Spleen (tissue), 11 donors: Measurements from ENCODE around the gene HEBP1. TPM values are rescaled to one million over a fixed set of nuclear protein-coding genes. Genes with fewer than 3 reads are reported as not detected.

Experiments
- DNase-seq: peaks from one replicate; pipeline ENCODE4 v3.0.0-alpha.2; 2020
- H3K27ac ChIP-seq, 8 donors: fragments of 200-600 bp; sonication (generic) in 7 of 8; 1 replicate in 4 of 8; 2 replicates in 4 of 8; pipeline versions ENCODE4 v1.5.0 to v1.8.0; 2016 to 2021; ENCODE audit warnings: inconsistent platforms in 4 of 8, mild to moderate bottlenecking in 4 of 8, moderate library complexity in 1 of 8
- H3K27me3 ChIP-seq, 7 donors: fragments of 200-600 bp; sonication (generic) in 6 of 7; replicated peaks in 1 of 7; 1 replicate in 4 of 7; 2 replicates in 3 of 7; pipeline versions ENCODE4 v1.5.0 to v1.8.0; 2016 to 2021; ENCODE audit warnings: inconsistent platforms in 3 of 7, mild to moderate bottlenecking in 1 of 7
- H3K36me3 ChIP-seq, 6 donors: fragments of 200-600 bp; sonication (generic) in 5 of 6; 1 replicate in 4 of 6; 2 replicates in 2 of 6; pipeline versions ENCODE4 v1.5.0 to v1.8.0; 2016 to 2021; ENCODE audit warnings: inconsistent platforms in 2 of 6
- H3K4me1 ChIP-seq, 6 donors: fragments of 200-600 bp; sonication (generic) in 5 of 6; 1 replicate in 3 of 6; 2 replicates in 3 of 6; pipeline versions ENCODE4 v1.5.0 to v1.8.0; 2016 to 2021; ENCODE audit warnings: inconsistent platforms in 3 of 6
- H3K4me3 ChIP-seq, 8 donors: fragments of 200-600 bp; sonication (generic) in 7 of 8; 1 replicate in 4 of 8; 2 replicates in 4 of 8; pipeline versions ENCODE4 v1.5.0 to v1.8.0; 2016 to 2021; ENCODE audit warnings: inconsistent platforms in 4 of 8, mild to moderate bottlenecking in 4 of 8, moderate library complexity in 2 of 8
- H3K9me3 ChIP-seq, 8 donors: fragments of 200-600 bp; sonication (generic) in 7 of 8; 1 replicate in 4 of 8; 2 replicates in 4 of 8; pipeline versions ENCODE4 v1.5.0 to v1.8.0; 2016 to 2021; ENCODE audit warnings: inconsistent platforms in 4 of 8
- POLR2A ChIP-seq, 3 donors: fragments of 450-650 bp; IDR thresholded peaks; one replicate each; pipeline ENCODE4 v1.5.1; 2017; ENCODE audit warnings: antibody characterized with exemption in 3 of 3, mild to moderate bottlenecking in 1 of 3
- POLR2AphosphoS5 ChIP-seq, 3 donors: sonication (generic); formaldehyde crosslinking; IDR thresholded peaks; one replicate each; pipeline ENCODE4 v1.5.1; 2017; ENCODE audit warnings: antibody characterized with exemption in 3 of 3
- WGBS, 5 donors: extraction: QIAGEN DNeasy Blood & Tissue Kit in 3 of 5; methylation state at CpG; one replicate each; pipeline versions ENCODE4 v1.1.5 to v1.1.7; 2013 to 2018; 5-methylcytosine and 5-hydroxymethylcytosine counted together
- intact Hi-C: fragments of 100-400 bp; cut with DNase I; formaldehyde crosslinking; loops from one replicate; pipeline ENCODE4 v1.15.0; 2023; ENCODE audit warnings: low total_unique reads
- polyA plus RNA-seq, 3 donors: library from polyadenylated mRNA; stranded (reverse); fragments of 200-250 nt; gene quantifications; one replicate each; pipeline ENCODE4 v1.2.1, GENCODE V29; 2013
- total RNA-seq, 7 donors: library from RNA; depleted of rRNA in 3 of 7; stranded (reverse); fragments of >200 nt in 3 of 7; fragmentation: NEBNext Ultra II Directional in 4 of 7; extraction: Animal tissue kit (Norgen Biotek cat#: 25700) in 4 of 7; gene quantifications; one replicate each; pipeline versions ENCODE4 v1.1.0 to v1.2.1, GENCODE V29; 2016 to 2021
- TF ChIP-seq, protein P1 (sequence below), 11 experiments: fragments of 200-600 bp in 7 of 11; fragments of 450-650 bp in 4 of 11; sonication (generic) in 4 of 11; IDR thresholded peaks in 8 of 11; conservative IDR thresholded peaks in 3 of 11; 1 replicate in 7 of 11; 2 replicates in 4 of 11; pipeline versions ENCODE4 v1.4.0 to v1.8.0; 2016 to 2021; ENCODE audit warnings: antibody characterized with exemption in 11 of 11, inconsistent platforms in 4 of 11, mild to moderate bottlenecking in 1 of 11
- donor health status: healthy with polysubstance abuse.
- donor health status: DM: no; HTN: no; CAD: no; lungs with moderate emphysema.
- donor health status: DM: no; HTN: no; CAD: no.
- donor health status: Bipolar disorder and iron deficiency.
- donor health status: healthy.
- donor health status: DM: no; HTN: no; CAD: no.
- donor health status: DM: yes; HTN: yes; CAD: no.

Gene HEBP1
- total and polyA plus RNA-seq, 10 donors, result 25.1 to 79.4 (median 60.1) TPM

GRCh38 chr12:12984149-12984548 is 15.9 kb downstream of the HEBP1 start:
- DNase-seq, result no peak
- H3K9me3 ChIP-seq, result no peaks in the 10 kb centered on the region
- no peaks in the 10 kb centered on the region for H3K27me3 ChIP-seq
- 79 to 87% (median 84%) methylated on average over 5 of the region's 5 CpGs for WGBS, 5 donors
- H3K4me3 ChIP-seq, result no peak overlapping the region
- TF ChIP-seq POLR2A (IDR thresholded peaks at IDR 0.05), result no peak
- H3K27ac ChIP-seq, result no peak overlapping the region
- peaks cover 0 to 26% (median 0%) of the 10 kb centered on the region in 6 donors for H3K4me1 ChIP-seq
- peaks cover 0 to 96% (median 42%) of the 10 kb centered on the region in 6 donors for H3K36me3 ChIP-seq
- intact Hi-C loops, result no loop called here

DNA sequence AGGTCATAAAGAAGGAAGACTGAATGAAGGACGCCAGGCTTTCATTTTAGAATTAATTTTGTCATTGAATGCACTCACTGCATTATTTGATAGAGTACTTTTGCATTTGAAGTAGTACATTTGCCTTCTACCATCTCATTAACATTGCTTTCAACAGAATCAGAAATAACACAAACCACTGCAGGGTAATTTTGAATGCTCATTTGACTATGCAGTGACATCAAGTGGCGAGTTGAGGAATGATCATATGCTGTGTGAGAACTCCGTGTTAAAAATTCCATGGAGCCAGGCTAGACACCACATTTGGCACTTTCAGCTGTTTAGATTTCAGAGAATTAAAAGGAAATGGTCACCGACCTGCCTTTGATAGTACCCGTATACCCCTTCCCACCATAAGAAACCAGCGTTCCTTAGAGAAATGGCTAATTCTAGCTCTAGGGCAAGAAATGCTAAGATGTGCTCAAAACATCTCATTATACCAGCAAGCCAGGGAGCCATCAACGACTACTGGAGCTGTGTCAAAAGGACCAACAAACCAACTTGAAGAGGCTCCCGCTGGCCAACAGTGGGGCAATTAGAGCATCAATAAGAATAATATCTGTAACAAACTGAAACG is 16.5 kb downstream of the HEBP1 start:
- intact Hi-C loops, result no loop called here
- H3K9me3 ChIP-seq, result no peaks in the 10 kb centered on the region
- H3K27me3 ChIP-seq, result no peaks in the 10 kb centered on the region
- peaks cover 0 to 26% (median 0%) of the 10 kb centered on the region in 6 donors for H3K4me1 ChIP-seq
- peaks cover 0 to 96% (median 38%) of the 10 kb centered on the region in 6 donors for H3K36me3 ChIP-seq
- H3K27ac ChIP-seq, result peak overlapping the region in 1 of 8 donors; percentile 11
- H3K4me3 ChIP-seq, result no peak overlapping the region
- 62 to 76% (median 73%) methylated on average over 9 of the region's 9 CpGs for WGBS, 5 donors
- no peak for DNase-seq
- TF ChIP-seq, protein P1, sequence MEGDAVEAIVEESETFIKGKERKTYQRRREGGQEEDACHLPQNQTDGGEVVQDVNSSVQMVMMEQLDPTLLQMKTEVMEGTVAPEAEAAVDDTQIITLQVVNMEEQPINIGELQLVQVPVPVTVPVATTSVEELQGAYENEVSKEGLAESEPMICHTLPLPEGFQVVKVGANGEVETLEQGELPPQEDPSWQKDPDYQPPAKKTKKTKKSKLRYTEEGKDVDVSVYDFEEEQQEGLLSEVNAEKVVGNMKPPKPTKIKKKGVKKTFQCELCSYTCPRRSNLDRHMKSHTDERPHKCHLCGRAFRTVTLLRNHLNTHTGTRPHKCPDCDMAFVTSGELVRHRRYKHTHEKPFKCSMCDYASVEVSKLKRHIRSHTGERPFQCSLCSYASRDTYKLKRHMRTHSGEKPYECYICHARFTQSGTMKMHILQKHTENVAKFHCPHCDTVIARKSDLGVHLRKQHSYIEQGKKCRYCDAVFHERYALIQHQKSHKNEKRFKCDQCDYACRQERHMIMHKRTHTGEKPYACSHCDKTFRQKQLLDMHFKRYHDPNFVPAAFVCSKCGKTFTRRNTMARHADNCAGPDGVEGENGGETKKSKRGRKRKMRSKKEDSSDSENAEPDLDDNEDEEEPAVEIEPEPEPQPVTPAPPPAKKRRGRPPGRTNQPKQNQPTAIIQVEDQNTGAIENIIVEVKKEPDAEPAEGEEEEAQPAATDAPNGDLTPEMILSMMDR (IDR thresholded peaks at IDR 0.05 in 8 of 11, conservative IDR thresholded peaks at IDR 0.05 in 3 of 11), result peak in 9 of 11 experiments; percentile 31 to 58 (median 39)
- TF ChIP-seq POLR2AphosphoS5 (IDR thresholded peaks at IDR 0.05), result no peak

DNA sequence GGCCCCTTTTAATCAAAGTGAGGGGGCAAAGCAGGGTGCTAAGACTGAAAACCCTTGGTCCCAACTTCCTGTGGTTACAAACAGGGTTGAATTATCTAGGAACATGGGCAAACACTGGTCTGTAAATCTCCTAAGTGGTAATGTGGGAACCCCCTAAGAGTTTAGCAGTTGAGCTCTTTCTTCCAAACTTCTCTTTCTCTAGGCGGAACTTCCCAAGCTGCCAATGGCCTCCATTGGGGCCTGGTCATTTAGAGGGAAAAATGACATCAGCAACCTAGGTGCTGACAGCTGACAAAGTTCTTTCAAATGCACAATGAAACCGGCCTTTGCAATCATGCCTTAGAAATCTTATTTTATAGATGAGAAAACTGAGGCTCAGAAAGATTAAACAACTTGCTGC is 17.7 kb downstream of the HEBP1 start:
- H3K27ac ChIP-seq, result no peak overlapping the region
- H3K9me3 ChIP-seq, result no peaks in the 10 kb centered on the region
- no peak overlapping the region for H3K4me3 ChIP-seq
- peaks cover 0 to 26% (median 0%) of the 10 kb centered on the region in 6 donors for H3K4me1 ChIP-seq
- no peaks in the 10 kb centered on the region for H3K27me3 ChIP-seq
- WGBS, 5 donors, result 88 to 100% (median 97%) methylated on average over 2 of the region's 2 CpGs
- DNase-seq, result no peak
- intact Hi-C loops, result no loop called here
- no peak for TF ChIP-seq POLR2A (IDR thresholded peaks at IDR 0.05)
- TF ChIP-seq POLR2AphosphoS5 (IDR thresholded peaks at IDR 0.05), result no peak
- TF ChIP-seq, protein P1 (IDR thresholded peaks at IDR 0.05 in 8 of 11, conservative IDR thresholded peaks at IDR 0.05 in 3 of 11), result no peak
- H3K36me3 ChIP-seq, result peaks cover 0 to 93% (median 34%) of the 10 kb centered on the region in 6 donors

DNA sequence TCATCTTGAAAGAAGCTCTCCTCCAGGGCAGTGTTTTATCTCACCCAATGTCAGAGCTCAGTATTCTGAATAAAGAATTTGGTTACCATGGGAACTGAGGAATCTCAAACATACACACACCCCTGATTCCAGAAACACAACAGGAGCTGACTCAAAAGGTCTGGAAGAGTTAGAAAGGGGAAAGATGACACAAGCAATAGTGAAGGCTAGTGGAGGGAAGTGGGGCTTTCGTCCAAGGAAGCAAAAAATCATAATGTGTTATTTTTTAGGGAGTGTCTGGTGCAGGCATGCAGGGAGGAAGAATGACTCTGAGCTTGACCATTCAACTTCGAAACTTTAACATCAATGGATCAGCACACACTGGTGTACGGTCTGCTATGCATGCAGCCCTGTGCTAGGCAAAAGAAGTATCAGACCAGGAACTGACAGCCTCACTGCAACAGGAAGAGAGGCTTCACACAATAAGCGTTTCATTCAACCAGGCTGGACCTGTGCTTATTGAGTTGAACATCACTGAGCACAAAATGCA is 20.3 kb downstream of the HEBP1 start:
- Histone ChIP-seq H3K4me1 (peaks cover 0 to 22% (median 0%) of the 10 kb centered on the region in 6 donors), H3K4me3 (no peak overlapping the region), H3K36me3 (peaks cover 0 to 89% (median 31%) of the 10 kb centered on the region in 6 donors), H3K27ac (peak overlapping the region in 1 of 8 donors; percentile 29), H3K27me3 (no peaks in the 10 kb centered on the region), H3K9me3 (no peaks in the 10 kb centered on the region)
- WGBS, 5 donors, result 53 to 73% (median 68%) methylated on average over 4 of the region's 4 CpGs
- intact Hi-C loops, result no loop called here
- TF ChIP-seq, protein P1 (IDR thresholded peaks at IDR 0.05 in 8 of 11, conservative IDR thresholded peaks at IDR 0.05 in 3 of 11), result no peak
- no peak for TF ChIP-seq POLR2A (IDR thresholded peaks at IDR 0.05)
- no peak for TF ChIP-seq POLR2AphosphoS5 (IDR thresholded peaks at IDR 0.05)
- DNase-seq, result no peak
